SU-DHL-6 (cell line): ENCODE results near the gene TEDC2.

Experiments used
- CTCF ChIP-seq: fragments of 200-600 bp; sonication (generic); IDR thresholded peaks from one replicate; pipeline ENCODE4 v1.5.1; 2017; ENCODE audit warnings: antibody characterized with exemption, mild to moderate bottlenecking, low read length, moderate library complexity; ENCODE audit not compliant: insufficient read depth, poor library complexity, severe bottlenecking
- EZH2phosphoT487 ChIP-seq: fragments of 200-600 bp; sonication (generic), shearing (Covaris generic); conservative IDR thresholded peaks from 2 replicates; pipeline ENCODE4 v1.6.1; 2018; ENCODE audit warnings: mild to moderate bottlenecking, antibody characterized with exemption, low read length, moderate library complexity, mixed read lengths

GRCh38 chr16:2495041-2495440 is 35.1 kb downstream of the TEDC2 start:
- TF ChIP-seq CTCF, result no peak
- no peak for TF ChIP-seq EZH2phosphoT487
